A172 (cell line): ENCODE data around the gene ARPP19. TPM values are rescaled to one million over a fixed set of nuclear protein-coding genes. Genes with fewer than 3 reads are reported as not detected.
"Not testable (repeated sequence)": the region's sequence is repeated elsewhere in the genome, so short reads cannot be mapped to it uniquely, and the experiment has no call there.

Experiments
- DNase-seq: peaks from one replicate; pipeline ENCODE4 v3.0.0-alpha.2; 2015; ENCODE audit warnings: low spot score
- total RNA-seq: library from RNA; depleted of rRNA; stranded (reverse); fragments of >200 nt; shearing (Covaris generic); gene quantifications from 2 replicates; pipeline ENCODE4 v1.2.3, GENCODE V29; 2014

Gene ARPP19
- total RNA-seq, 1 experiment from 2014 or later = 212 TPM

DNA sequence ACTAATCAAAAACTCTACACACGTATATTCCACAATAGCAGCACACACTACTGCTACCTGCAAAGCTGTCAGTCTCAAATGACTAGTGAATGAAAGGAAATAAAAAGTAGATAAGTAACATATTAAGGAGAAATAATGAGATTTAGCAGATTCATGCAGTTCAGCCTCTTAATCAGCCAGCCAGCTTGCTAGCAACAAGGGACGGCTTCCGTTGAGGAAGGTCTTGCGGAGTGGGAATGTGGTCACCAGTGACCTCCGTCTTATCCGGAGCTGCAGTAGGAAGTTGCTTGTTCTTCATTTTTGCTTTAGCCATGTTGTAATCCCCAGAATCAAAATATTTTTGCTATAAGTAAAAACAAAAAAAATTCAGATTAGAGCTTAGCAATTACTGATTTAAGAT lies 17.1 kb downstream of the ARPP19 start:
- DNase-seq = no peak

DNA sequence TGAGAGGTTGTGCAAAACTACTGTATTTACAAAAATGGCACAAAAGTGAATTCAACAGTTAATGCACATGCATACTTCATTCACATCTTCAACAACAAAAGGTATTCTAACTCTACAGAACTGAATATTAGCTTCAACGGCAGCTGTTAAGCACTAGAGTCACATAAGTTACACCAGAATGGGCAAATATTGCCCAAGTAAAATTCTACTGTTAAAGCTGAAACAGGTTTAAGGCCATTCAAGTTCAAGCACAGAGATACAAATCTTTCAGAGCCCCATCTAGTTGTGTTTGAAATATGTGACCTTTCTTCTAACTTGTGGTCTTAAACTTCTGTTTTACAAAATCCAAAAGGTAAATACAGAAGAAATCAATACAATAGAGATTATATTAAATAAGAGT lies 17.6 kb downstream of the ARPP19 start:
- DNase-seq = not testable (repeated sequence)

DNA sequence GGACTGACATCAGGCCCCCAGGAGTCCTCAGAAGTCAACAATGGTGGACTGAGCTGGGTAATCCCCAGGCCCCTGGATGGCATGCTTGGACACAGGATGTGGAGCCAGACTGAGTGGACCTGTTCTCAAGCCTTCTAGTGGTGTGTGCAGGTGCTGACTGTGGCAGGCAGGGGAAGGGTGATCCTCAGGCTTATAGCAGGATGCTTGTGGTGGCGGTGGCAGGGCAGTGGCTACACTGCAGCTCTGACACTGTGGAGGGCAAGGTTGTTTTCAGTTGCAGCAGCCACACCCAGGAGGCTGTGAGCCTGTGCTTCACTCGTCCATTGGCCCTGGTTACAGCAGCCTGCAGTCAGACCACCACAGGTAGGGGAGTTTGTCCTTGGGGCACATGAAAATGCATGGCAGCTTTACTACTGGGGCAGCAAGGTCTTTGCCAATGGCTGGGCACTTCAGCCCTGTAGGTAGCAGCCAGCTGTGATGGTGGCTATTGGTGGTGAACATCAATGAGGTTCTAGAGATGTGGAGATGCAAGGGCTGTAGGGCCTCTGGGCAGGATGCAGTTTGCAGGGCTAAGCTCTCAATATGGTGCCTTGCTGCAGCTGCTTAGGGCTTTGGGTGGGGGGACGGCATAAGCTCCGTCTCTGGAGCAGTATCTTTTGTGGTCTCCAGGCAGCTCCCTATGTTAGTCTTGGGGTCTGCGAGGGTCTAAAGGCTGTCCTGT lies 22.6 kb downstream of the ARPP19 start:
- DNase-seq = no peak

DNA sequence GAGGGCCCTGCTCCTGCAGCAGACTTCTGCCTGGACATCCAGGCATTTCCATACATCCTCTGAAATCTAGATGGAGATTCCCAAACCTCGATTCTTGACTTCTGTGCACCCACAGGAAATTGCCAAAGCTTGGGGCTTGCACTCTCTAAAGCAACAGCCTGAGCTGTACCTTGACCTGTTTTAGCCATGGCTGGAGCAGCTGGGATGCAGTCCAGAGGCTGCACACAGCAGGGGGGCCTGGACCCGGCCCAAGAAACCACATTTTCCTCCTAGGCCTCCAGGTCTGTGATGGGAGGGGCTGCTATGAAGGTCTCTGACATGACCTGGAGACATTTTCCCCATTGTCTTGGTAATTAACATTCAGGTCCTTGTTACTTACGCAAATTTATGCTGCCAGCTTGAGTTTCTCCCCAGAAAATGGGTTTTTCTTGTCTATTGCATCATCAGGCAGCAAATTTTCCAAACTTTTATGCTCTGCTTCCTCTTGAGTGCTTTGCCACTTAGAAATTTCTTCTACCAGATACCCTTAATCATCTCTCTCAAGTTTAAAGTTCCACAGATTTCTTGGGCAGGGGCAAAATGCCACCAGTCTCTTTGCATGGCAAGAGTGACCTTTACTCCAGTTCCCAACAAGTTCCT lies 28.3 kb downstream of the ARPP19 start:
- no peak for DNase-seq

- no peak for DNase-seq
Measured at GRCh38 chr15:52537459-52537858, 31.4 kb downstream of the ARPP19 start.

DNA sequence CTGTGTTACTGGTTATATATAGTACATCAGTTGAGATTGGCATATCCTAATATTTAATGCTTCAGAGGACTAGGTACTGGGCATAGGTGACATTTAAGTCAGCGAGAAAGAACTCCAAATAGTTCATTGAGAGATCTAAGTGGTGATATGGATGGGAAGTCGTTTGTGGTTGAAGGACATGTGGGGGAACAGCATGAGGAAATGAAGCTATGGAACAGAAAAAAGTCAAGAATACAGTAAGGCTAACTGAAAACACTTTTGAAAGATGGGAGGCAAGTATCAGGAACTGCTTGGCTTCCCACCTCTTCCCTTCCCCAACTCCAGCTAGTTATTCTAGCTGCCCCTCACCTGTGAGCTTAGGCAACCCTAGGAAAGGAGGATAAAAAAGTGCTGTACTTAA lies 36.4 kb downstream of the ARPP19 start:
- no peak for DNase-seq

- no peak for DNase-seq
Measured at GRCh38 chr15:52529940-52530339, 38.9 kb downstream of the ARPP19 start.

- DNase-seq = no peak
Measured at GRCh38 chr15:52529341-52529924, 39.4 kb downstream of the ARPP19 start.

GRCh38 chr15:52528564-52529340 lies 40.1 kb downstream of the ARPP19 start, which contains the start of gene MYO5A:
MYO5A (minus strand) TSS chr15:52528880; CDS start chr15:52528806, 74 bp downstream.
- DNase-seq = peak; percentile 48

- DNase-seq = peak; percentile 24
Measured at GRCh38 chr15:52527911-52528563, 40.8 kb downstream of the ARPP19 start.

DNA sequence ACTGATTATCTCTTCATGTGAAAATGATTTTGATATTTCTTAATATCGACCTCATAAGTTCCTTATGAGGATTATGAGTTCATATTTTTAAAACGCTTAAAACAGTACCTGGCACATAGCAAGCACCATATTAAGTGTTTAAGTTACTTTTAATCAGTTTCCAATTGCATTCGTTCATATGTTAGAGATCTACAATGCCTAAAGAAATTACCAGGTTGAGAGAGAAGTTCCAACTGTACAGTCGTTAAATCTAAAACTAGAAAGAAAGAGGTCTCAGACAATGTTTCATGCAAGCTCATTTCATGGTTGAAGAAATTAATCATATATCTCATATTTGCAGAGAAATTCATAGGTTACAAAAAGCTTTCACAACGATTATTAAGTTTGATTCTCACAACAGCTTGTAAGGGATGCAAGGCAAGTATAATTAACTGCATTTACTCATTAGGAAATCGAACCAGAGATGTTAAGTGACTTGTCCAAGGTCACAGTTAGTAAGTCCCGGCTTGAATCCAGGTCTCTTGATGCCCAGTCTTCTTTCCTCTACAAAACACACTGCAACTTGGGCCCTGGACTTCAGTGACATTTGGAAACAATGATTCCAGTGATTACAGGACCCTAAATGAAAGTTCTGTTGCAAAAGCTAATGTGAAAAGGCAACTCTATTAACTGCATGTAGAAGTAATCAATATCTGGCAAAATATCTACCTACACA lies 41.5 kb downstream of the ARPP19 start:
- no peak for DNase-seq

GRCh38 chr15:52524223-52525136 lies 44.4 kb downstream of the ARPP19 start:
- DNase-seq = no peak

DNA sequence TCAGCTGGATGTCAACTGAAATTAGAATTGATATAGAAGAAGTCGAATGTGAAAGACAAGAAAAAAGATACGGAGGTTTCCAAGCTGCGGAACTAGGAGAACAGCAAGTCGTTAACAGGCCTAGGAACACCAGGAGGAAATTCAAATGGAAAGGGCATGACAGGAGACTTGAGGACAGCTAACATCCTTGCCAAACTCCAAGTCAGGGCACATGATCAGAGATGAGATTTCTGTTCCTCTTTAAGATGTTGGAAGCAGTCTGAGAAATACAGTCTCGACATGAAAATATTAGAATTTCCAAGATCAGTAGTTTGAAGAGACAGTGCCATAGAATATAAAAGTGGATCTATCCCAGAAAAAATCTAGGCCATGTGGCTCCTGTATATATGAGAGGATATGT lies 45.2 kb downstream of the ARPP19 start:
- DNase-seq = no peak

GRCh38 chr15:52523192-52523591 lies 45.6 kb downstream of the ARPP19 start:
- DNase-seq = no peak

DNA sequence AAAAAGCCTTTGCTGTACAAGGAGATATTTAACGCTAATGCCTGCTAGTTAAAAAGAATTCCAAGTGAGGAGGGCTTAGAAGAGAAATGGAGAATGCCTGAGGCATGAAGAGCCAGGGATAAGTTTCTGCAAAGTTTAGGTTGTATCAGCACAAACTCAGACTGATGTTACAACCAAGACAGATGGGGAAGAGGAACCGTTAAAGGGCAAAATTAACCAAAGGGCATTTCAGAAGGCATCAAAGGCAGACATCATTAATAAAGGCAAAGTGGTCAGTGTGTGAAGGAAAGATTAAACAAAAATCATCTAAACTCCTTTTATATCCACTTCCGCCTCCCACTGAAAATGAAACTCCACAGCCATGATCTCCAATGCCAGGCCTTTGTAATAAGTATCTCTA lies 47.1 kb downstream of the ARPP19 start:
- DNase-seq = no peak

GRCh38 chr15:52520421-52520820 lies 48.4 kb downstream of the ARPP19 start:
- no peak for DNase-seq

- DNase-seq = no peak
Measured at GRCh38 chr15:52518487-52519371, 50.1 kb downstream of the ARPP19 start.

DNA sequence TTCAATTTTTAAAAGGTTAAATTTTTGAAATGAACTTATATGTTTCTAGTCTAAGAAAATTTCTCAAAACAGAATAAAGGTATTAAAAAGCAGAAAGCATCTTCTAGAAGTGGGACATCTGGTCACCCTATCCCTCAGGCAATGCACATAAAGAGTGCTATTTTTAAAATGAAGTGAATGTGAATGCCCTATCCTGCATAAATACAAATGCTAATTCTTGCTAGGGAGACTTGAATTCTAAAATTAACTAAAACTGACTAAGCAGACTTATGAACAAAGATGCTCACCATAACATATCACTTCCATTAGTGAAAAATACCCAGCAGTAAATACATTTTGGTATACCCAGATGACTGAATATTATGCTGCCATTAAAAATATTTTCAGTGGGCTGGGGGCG lies 51.8 kb downstream of the ARPP19 start:
- no peak for DNase-seq

DNA sequence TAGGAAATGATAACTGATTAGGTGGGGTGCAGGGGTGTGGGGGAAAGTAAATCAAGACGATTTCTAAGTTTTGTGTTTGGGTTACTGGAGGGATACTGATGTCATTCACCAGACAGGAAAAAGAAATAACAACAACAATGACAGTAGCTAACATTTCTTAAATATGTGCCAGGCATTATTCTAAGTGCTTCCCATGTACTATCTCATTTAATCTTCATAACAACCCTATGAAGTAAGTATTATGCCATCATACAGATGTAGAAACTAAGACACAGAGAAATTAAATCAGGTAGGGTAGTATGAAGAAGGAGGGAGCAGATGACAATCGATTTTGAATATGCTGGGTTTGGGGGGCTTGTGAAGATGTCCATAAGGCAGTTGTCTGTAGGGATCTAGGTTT lies 53.5 kb downstream of the ARPP19 start:
- DNase-seq = no peak
